ENCODE measurements around the gene OR13A1. TPM values are rescaled to one million over a fixed set of nuclear protein-coding genes. Genes with fewer than 3 reads are reported as not detected.
"Not testable (repeated sequence)": the region's sequence is repeated elsewhere in the genome, so short reads cannot be mapped to it uniquely, and the experiment has no call there.

Gene OR13A1
- under 1 TPM in 2 of 12 donors, not detected in 10; 0.08 to 0.10 TPM for polyA plus RNA-seq (ENCODE audit: insufficient read length in 12 of 12)
- long read RNA-seq, donor 1, result 0 reads
- long read RNA-seq, donor 2, result 0 reads
- long read RNA-seq, donor 3, result 0 reads
- long read RNA-seq, donor 4, result 0 reads
- long read RNA-seq, donor 5, result 0 reads
- long read RNA-seq, donor 6, result 0 reads
- long read RNA-seq, donor 7, result 0 reads
- long read RNA-seq, donor 8, result 0 reads
- long read RNA-seq, donor 9, result 0 reads
- long read RNA-seq, donor 10, result 0 reads
- long read RNA-seq, donor 11, result 0 reads

- DNase-seq, result no peak
Observed at GRCh38 chr10:45315508-45315907, at the start of gene OR13A1. Gene OR13A1 (minus strand): TSS chr10:45315608. CDS start chr10:45304422, 11,186 bp downstream.

DNA sequence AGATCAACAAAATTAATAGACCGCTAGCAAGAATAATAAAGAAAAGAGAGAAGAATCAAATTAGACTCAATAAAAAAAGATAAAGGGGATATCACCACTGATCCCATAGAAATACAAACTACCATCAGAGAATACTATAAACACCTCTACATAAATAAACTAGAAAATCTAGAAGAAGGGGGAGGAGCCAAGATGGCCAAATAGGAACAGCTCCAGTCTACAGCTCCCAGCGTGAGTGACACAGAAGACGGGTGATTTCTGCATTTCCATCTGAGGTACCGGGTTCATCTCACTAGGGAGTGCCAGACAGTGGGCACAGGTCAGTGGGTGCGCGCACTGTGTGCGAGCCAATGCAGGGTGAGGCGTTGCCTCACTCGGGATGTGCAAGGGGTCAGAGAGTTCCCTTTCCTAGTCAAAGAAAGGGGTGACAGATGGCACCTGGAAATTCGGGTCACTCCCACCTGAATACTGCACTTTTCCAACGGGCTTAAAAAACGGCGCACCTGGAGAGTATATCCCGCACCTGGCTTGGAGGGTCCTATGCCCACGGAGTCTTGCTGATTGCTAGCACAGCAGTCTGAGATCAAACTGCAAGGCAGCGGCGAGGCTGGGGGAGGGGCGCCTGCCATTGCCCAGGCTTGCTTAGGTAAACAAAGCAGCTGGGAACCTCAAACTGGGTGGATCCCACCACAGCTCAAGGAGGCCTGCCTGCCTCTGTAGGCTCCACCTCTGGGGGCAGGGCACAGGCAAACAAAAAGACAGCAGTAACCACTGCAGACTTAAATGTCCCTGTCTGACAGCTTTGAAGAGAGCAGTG, 46.8 kb upstream of the OR13A1 start:
- not testable (repeated sequence) for DNase-seq

DNA sequence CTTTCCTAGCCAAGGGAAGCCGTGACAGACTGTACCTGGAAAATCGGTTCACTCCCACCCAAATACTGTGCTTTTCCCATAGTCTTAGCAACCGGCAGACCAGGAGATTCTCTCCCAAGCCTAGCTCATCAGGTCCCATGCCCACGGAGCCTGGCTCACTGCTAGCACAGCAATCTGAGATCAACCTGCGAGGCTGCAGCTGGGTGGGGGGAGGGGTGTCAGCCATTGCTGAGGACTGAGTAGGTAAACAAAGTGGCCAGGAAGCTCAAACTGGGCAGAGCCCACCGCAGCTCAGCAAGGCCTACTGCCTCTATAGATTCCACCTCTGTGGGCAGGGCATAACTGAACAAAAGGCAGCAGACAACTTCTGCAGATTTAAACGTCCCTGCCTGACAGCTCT, 43.6 kb upstream of the OR13A1 start:
- not testable (repeated sequence) for DNase-seq

DNA sequence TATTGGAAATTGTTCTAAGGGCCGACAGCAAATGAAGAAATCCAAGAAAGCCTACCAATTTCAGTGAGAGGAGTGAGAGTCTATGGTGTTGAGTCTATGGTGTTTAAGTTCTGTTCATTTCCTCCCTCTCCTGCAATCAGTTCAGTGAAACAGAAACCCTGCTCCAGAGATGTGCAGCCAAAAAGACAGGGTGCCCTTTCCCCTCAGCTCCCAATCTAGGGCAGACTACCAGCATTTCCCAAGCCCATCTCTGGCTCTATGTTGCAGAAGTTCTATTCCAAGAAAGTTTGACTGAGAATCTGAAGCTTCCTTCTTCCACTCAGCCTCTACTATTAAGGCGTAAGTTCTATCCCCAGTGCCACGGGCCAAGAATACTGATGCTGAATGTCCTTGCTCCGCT, 40.1 kb upstream of the OR13A1 start:
- no peak for DNase-seq

DNA sequence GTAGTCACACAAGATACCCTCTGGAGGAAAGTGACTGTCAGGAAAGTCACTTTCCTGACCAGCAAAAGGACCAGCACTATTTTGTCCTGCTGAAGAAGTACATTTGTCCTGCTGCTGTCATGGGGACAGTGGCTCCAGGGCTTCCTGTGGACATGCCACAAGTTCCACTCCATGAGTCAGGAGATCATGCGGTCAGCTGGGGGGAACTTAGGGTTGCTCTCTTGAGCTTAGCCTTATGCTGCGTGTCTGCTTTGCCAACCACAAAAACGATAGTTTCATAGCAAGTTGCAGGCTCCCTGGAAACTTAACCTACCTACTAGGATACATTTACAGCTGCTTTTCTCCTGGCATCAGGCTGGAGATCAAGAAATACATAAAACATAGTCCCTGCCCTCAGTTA, 38.9 kb upstream of the OR13A1 start:
- peak; percentile 10 for DNase-seq

GRCh38 chr10:45353186-45353585, 37.8 kb upstream of the OR13A1 start:
- no peak for DNase-seq

GRCh38 chr10:45348196-45348765, 32.9 kb upstream of the OR13A1 start:
- DNase-seq, result not testable (repeated sequence)

DNA sequence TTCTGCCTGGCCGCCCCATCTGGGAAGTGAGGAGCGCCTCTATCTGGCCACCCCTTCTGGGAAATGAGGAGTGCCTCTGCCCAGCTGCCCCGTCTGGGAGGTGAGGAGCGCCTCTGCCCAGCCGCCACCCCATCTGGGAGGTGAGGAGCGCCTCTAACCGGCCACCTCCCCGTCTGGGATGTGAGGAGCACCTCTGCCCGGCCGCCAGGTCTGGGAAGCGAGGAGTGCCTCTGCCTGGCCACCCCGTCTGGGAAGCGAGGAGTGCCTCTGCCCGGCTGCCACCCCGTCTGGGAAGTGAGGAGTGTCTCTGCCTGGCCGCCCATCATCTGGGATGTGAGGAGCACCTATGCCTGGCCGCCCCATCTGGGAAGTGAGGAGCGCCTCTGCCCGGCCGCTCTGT, 32.1 kb upstream of the OR13A1 start:
- not testable (repeated sequence) for DNase-seq

DNA sequence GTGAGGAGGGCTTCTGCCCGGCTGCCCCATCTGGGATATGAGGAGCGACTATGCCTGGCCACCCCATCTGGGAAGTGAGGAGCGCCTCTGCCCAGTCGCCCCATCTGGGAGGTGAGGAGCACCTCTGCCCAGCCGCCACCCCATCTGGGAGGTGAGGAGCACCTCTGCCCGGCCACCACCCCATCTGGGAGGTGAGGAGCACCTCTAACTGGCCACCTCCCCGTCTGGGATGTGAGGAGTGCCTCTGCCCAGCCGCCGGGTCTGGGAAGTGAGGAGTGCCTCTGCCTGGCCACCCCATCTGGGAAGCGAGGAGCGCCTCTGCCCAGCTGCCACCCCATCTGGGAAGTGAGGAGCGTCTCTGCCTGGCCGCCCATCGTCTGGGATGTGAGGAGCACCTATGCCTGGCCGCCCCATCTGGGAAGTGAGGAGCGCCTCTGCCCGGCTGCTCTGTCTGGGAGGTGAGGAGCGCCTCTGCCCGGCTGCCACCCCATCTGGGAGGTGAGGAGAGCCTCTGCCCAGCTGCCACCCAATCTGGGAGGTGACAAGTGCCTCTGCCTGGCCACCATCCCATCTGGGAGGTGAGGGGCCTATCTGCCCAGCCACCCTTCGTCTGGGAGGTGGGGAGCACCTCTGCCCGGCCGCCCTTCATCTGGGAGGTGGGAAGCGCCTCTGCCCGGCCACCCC, 31.4 kb upstream of the OR13A1 start:
- not testable (repeated sequence) for DNase-seq

DNA sequence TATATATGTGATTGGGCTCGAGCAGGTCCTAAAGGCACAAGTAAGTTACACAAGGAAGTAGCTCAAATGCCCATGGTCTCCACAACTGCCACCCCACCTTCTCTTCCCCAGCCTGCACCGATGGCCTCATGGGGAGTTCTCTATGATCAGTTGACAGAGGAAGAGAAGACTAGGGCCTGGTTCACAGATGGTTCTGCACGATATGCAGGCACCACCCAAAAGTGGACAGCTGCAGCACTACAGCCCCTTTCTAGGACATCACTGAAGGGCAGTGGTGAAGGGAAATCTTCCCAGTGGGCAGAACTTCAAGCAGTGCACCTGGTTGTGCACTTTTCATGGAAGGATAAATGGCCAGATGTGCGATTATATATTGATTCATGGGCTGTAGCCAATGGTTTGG, 25.0 kb upstream of the OR13A1 start:
- DNase-seq, result not testable (repeated sequence)

DNA sequence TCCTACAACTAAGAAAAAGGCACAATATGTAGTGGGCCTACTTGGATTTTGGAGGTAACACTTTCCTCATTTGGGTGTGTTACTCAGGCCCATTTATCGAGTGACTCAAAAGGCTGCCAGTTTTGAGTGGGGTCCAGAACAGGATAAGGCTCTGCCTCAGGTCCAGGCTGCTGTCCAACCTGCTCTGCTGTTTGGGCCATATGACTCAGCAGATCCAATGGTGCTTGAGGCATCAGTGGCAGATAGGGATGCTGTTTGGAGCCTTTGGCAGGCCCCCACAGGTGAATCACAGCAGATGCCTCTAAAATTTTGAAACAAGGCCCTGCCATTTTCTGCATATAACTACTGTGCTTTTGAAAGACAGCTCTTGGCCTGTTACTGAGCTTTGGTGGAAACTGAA, 24.5 kb upstream of the OR13A1 start:
- no peak for DNase-seq

GRCh38 chr10:45331824-45332223, 16.4 kb upstream of the OR13A1 start:
- DNase-seq, result not testable (repeated sequence)

DNA sequence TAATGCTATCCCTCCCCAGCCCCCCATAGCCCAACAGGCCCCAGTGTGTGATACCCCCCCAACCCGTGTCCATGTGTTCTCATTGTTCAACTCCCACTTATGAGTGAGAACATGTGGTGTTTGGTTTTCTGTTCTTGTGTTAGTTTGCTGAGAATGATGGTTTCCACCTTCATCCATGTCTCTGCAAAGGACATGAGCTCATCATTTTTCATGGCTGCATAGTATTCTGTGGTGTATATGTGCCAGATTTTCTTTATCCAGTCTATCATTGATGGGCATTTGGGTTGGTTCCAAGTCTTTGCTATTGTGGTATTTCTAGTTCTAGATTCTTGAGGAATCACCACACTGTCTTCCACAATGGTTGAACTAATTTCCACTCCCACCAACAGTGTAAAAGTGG, 11.5 kb upstream of the OR13A1 start:
- DNase-seq, result not testable (repeated sequence)

GRCh38 chr10:45325116-45325515, 9.7 kb upstream of the OR13A1 start:
- DNase-seq, result no peak

- no peak for DNase-seq
Observed at GRCh38 chr10:45319702-45320101, 4.3 kb upstream of the OR13A1 start.

DNA sequence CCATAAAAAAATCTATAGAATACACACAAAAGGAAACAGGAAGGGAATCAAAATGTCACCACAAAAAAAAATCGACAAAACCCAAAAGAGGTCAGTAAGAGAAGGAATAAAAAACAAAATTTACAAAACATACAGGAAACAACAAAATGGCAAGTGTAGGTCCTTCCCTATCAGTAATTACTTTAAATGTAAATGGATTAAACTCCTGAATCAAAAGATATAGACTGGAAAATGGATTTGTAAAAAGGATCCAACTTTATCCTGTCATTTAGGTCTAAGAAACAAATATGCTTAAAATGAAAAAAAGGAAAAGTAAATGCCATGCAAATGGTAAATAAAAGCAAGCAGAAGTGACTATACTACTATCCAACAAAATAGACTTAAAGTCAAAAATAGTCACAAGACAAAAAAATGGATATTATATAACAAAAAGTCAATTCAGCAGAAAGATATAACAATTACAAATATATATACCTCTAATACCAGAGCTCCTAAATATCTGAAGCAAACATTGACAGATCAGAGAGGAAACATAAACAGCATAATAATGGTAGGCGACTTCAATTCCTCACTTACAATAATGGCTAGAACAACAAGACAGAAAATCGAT, 2.0 kb downstream of the OR13A1 start:
- DNase-seq, result no peak

- DNase-seq, result no peak
Observed at GRCh38 chr10:45308707-45309106, 6.7 kb downstream of the OR13A1 start.

DNA sequence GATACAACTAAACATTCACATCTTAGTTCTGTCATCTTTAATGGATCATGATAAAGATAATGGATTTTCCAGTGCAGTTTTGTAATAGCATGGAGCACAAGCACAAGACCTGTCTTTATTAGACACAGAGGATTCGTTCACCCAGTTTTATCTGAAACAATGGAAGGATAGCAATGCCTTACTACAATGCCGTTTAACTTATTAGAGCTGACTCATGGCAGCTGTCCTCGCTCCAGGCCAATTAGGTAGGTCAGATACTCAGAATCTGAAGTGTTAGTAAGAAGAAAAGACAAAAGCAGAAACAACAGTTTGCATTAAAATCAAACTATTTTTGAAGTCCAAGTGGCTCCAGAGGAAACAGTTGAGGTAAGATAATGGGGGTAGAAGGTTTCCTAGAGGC, 12.8 kb downstream of the OR13A1 start:
- no peak for DNase-seq

DNA sequence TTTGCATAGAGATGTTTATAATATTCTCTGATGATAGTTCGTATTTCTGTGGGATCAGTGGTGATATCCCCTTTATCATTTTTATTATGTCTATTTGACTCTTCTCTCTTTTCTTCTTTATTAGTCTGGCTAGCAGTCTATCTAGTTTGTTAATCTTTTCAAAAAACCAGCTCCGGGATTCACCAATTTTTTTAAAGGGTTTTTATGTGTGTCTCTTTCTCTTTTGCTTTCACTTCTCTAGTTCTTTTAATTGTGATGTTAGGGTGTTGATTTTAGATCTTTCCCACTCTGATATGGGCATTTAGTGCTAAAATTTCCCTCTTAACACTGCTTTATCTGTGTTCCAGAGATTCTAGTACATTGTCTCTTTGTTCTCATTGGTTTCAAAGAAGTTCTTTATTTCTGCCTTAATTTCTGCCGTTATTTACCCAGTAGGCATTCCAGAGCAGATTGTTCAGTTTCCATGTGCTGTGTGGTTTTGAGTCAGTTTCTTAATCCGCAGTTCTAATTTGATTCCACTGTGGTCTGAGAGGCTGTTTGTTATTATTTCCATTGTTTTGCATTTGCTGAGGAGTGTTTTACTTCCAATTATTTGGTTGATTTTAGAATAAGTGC, 17.0 kb downstream of the OR13A1 start:
- DNase-seq, result not testable (repeated sequence)

GRCh38 chr10:45294681-45295080, 20.7 kb downstream of the OR13A1 start:
- no peak for DNase-seq

DNA sequence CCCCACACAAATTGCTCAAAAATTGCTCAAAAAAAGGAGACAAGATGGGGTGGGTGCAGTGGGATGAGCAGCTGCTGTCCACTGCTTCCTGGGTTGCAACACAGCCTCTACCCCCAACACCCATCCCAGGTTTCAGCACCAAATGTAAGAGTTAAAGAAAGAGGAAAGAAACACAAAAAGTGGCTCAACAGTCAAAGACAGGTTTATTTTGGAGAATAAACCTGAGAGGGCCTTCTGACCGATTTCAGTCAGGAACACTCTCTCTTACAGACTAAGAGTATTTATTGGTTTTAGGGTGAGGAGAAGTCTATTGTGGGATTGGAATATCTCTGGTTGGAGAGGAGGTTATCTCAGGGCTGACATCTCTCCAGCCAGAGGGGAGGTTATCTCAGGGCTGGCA, 28.4 kb downstream of the OR13A1 start:
- no peak for DNase-seq

All from muscle of arm (tissue), 14 donors.